ENCODE data around the gene SLC1A7. TPM values are rescaled to one million over a fixed set of nuclear protein-coding genes. Genes with fewer than 3 reads are reported as not detected.

Gene SLC1A7
- total and polyA plus RNA-seq, 2 donors (not counting 1 experiment from before 2014, with no cell fraction given): 0.10 TPM; not detected in 1

GRCh38 chr1:53057127-53057526 is 85.3 kb downstream of the SLC1A7 start:
- no peak for DNase-seq
- no peak overlapping the region for H2AFZ ChIP-seq (ENCODE audit: insufficient read depth, low read depth, low read length, poor library complexity, severe bottlenecking)
- 100% methylated on average over 2 of the region's 2 CpGs for WGBS (ENCODE audit: insufficient coverage)

DNA sequence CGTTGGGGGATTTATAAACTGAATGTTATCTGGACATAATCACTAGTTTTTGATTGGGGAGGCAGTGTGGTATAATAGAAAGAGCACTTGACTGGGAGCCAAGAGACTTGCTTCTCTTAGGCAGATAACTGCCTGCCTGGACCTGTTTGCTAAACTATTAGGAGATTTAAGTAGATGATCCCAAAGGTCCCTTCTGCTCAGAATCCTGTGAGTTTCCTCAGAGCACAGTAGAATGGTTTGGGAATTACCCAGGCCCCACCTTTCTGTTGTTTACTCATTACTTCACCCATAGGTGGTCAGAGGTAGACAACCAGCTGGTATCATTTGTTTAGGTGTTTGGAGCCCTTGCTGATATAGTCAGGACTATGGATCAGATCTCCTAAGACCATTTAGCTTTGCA is 90.8 kb downstream of the SLC1A7 start:
- CTCF ChIA-PET: no interaction called here

More at GRCh38 chr1:53057127-53057526, 85.3 kb downstream of the SLC1A7 start:
- Mint-ChIP-seq H3K27me3 (peaks cover 15% of the 10 kb centered on the region), H3K4me1 (peaks cover 1% of the 10 kb centered on the region), H3K4me3 (no peak overlapping the region), H3K9me3 (ENCODE audit: insufficient read depth) (no peaks in the 10 kb centered on the region), H3K27ac (no peak overlapping the region)
- intact Hi-C loops (cut with micrococcal nuclease): no loop called here
- Histone ChIP-seq H3K27ac (ENCODE audit: low read length in 2 of 2) (no peak overlapping the region), H3K4me3 (ENCODE audit: control extremely low read depth in 1 of 5, extremely low read depth in 1 of 5, insufficient read depth in 1 of 5, low read depth in 2 of 5, low read length in 4 of 5) (no peak overlapping the region), H3K4me2 (replicated peaks; ENCODE audit: low read depth, low read length, poor library complexity, severe bottlenecking) (no peak overlapping the region), H3K4me1 (ENCODE audit: control insufficient read depth in 2 of 2, insufficient read depth in 2 of 2, low read length in 2 of 2) (peaks cover 0 to 1% of the 10 kb centered on the region in 2 donors), H3K36me3 (replicated peaks in 1 of 2; ENCODE audit: control extremely low read depth in 1 of 2, control insufficient read depth in 1 of 2, extremely low read depth in 1 of 2, insufficient read depth in 2 of 2, low read length in 1 of 2) (peaks cover 0 to 12% of the 10 kb centered on the region in 2 experiments), H3K9ac (ENCODE audit: low read length) (no peak overlapping the region), H3K27me3 (replicated peaks in 1 of 4; ENCODE audit: control extremely low read depth in 1 of 4, control insufficient read depth in 3 of 4, insufficient read depth in 4 of 4, low read length in 3 of 4) (peaks cover 0 to 19% (median 7%) of the 10 kb centered on the region in 4 experiments), H4K20me1 (ENCODE audit: control insufficient read depth, insufficient read depth, low read length, poor library complexity, severe bottlenecking) (no peaks in the 10 kb centered on the region), H3K9me3 (ENCODE audit: control extremely low read depth in 1 of 3, control insufficient read depth in 2 of 3, insufficient read depth in 1 of 3, low read length in 2 of 3) (no peaks in the 10 kb centered on the region), H3K79me2 (ENCODE audit: control insufficient read depth, insufficient read depth, low read length) (no peaks in the 10 kb centered on the region)
- ChIA-PET POLR2A (no interaction called here), CTCF (no interaction called here)
- TF ChIP-seq, protein P1, sequence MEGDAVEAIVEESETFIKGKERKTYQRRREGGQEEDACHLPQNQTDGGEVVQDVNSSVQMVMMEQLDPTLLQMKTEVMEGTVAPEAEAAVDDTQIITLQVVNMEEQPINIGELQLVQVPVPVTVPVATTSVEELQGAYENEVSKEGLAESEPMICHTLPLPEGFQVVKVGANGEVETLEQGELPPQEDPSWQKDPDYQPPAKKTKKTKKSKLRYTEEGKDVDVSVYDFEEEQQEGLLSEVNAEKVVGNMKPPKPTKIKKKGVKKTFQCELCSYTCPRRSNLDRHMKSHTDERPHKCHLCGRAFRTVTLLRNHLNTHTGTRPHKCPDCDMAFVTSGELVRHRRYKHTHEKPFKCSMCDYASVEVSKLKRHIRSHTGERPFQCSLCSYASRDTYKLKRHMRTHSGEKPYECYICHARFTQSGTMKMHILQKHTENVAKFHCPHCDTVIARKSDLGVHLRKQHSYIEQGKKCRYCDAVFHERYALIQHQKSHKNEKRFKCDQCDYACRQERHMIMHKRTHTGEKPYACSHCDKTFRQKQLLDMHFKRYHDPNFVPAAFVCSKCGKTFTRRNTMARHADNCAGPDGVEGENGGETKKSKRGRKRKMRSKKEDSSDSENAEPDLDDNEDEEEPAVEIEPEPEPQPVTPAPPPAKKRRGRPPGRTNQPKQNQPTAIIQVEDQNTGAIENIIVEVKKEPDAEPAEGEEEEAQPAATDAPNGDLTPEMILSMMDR (IDR thresholded peaks at IDR 0.05): no peak
- TF ChIP-seq EZH2 (IDR thresholded peaks at IDR 0.05; ENCODE audit: borderline replicate concordance, insufficient read depth, low read depth, low read length, poor library complexity, severe bottlenecking): no peak
- no peak for ATAC-seq (ENCODE audit: low read depth)

More for the DNA sequence above, 90.8 kb downstream of the SLC1A7 start:
- Histone ChIP-seq H3K79me2 (ENCODE audit: control insufficient read depth, insufficient read depth, low read length) (no peaks in the 10 kb centered on the region), H3K9me3 (ENCODE audit: control extremely low read depth in 1 of 3, control insufficient read depth in 2 of 3, insufficient read depth in 1 of 3, low read length in 2 of 3) (no peaks in the 10 kb centered on the region), H4K20me1 (ENCODE audit: control insufficient read depth, insufficient read depth, low read length, poor library complexity, severe bottlenecking) (peaks cover 4% of the 10 kb centered on the region), H3K9ac (ENCODE audit: low read length) (no peak overlapping the region), H3K36me3 (replicated peaks in 1 of 2; ENCODE audit: control extremely low read depth in 1 of 2, control insufficient read depth in 1 of 2, extremely low read depth in 1 of 2, insufficient read depth in 2 of 2, low read length in 1 of 2) (peaks cover 10 to 41% of the 10 kb centered on the region in 2 experiments), H3K4me1 (ENCODE audit: control insufficient read depth in 2 of 2, insufficient read depth in 2 of 2, low read length in 2 of 2) (no peaks in the 10 kb centered on the region), H2AFZ (ENCODE audit: insufficient read depth, low read depth, low read length, poor library complexity, severe bottlenecking) (no peak overlapping the region), H3K4me3 (ENCODE audit: control extremely low read depth in 1 of 5, extremely low read depth in 1 of 5, insufficient read depth in 1 of 5, low read depth in 2 of 5, low read length in 4 of 5) (no peak overlapping the region), H3K27ac (ENCODE audit: low read length in 2 of 2) (no peak overlapping the region), H3K27me3 (replicated peaks in 1 of 4; ENCODE audit: control extremely low read depth in 1 of 4, control insufficient read depth in 3 of 4, insufficient read depth in 4 of 4, low read length in 3 of 4) (no peaks in the 10 kb centered on the region), H3K4me2 (replicated peaks; ENCODE audit: low read depth, low read length, poor library complexity, severe bottlenecking) (no peak overlapping the region)
- intact Hi-C loops (cut with micrococcal nuclease): no loop called here
- Mint-ChIP-seq H3K9me3 (ENCODE audit: insufficient read depth) (no peaks in the 10 kb centered on the region), H3K4me3 (no peak overlapping the region), H3K27me3 (no peaks in the 10 kb centered on the region), H3K27ac (no peak overlapping the region), H3K4me1 (no peaks in the 10 kb centered on the region)
- no peak for ATAC-seq (ENCODE audit: low read depth)
- 100% methylated on average over 1 of the region's 1 CpG for WGBS (ENCODE audit: insufficient coverage)
- DNase-seq: no peak
- TF ChIP-seq, protein P1 (IDR thresholded peaks at IDR 0.05): no peak
- TF ChIP-seq EZH2 (IDR thresholded peaks at IDR 0.05; ENCODE audit: borderline replicate concordance, insufficient read depth, low read depth, low read length, poor library complexity, severe bottlenecking): no peak
- POLR2A ChIA-PET: no interaction called here
